Common myeloid progenitor, CD34-positive (primary cell): ENCODE results near the gene TNFAIP2.
A peak's percentile ranks its signal among the peaks of the same experiment; 100 is the strongest.

ENCODE experiments used
- CTCF ChIA-PET: fragments of 350-600 bp; sonication (Branson Sonifier 250); formaldehyde crosslinking; loops from one replicate; lab custom pipeline; 2021; ENCODE audit warnings: antibody characterized with exemption; lab: Charles Lee
- POLR2A ChIA-PET: fragments of 350-600 bp; sonication (Branson Sonifier 250); formaldehyde crosslinking; loops from one replicate; lab custom pipeline; 2021; ENCODE audit warnings: antibody characterized with exemption; lab: Charles Lee
- DNase-seq, 3 donors: peaks; one replicate each; pipeline versions ENCODE4 v3.0.0 to v3.0.0-alpha.2; 2013
- H3K27ac ChIP-seq, 2 experiments: 1 replicate in 1 of 2; 2 replicates in 1 of 2; pipeline ENCODE4 v1.7.0; 2013; ENCODE audit warnings: inconsistent platforms in 2 of 2, low read length in 2 of 2, mild to moderate bottlenecking in 2 of 2, low read depth in 1 of 2, moderate library complexity in 1 of 2; ENCODE audit not compliant: severe bottlenecking in 2 of 2, insufficient read depth in 1 of 2, poor library complexity in 1 of 2
- H3K27me3 ChIP-seq, 5 experiments: replicated peaks in 2 of 5; 1 replicate in 3 of 5; 2 replicates in 2 of 5; pipeline versions ENCODE4 v1.6.1 to v1.7.0; 2013; ENCODE audit warnings: low read length in 4 of 5, mild to moderate bottlenecking in 2 of 5, moderate library complexity in 2 of 5, inconsistent platforms in 1 of 5; ENCODE audit not compliant: insufficient read depth in 5 of 5, control insufficient read depth in 4 of 5
- H3K36me3 ChIP-seq, 4 experiments: 1 replicate in 2 of 4; 2 replicates in 2 of 4; pipeline versions ENCODE4 v1.6.1 to v1.7.0; 2013; ENCODE audit warnings: low read length in 3 of 4, control low read depth in 1 of 4, mild to moderate bottlenecking in 1 of 4; ENCODE audit not compliant: control insufficient read depth in 4 of 4, insufficient read depth in 4 of 4
- H3K4me1 ChIP-seq, 4 experiments: 1 replicate in 3 of 4; 2 replicates in 1 of 4; pipeline versions ENCODE4 v1.6.1 to v1.7.1; 2013; ENCODE audit warnings: low read length in 3 of 4, mild to moderate bottlenecking in 3 of 4, control low read depth in 1 of 4, inconsistent platforms in 1 of 4, moderate library complexity in 1 of 4; ENCODE audit not compliant: control insufficient read depth in 4 of 4, insufficient read depth in 4 of 4; ENCODE audit errors: control extremely low read depth in 1 of 4
- H3K4me3 ChIP-seq, 7 experiments: 1 replicate in 4 of 7; 2 replicates in 3 of 7; pipeline versions ENCODE4 v1.5.1 to v1.7.0; 2013; ENCODE audit warnings: mild to moderate bottlenecking in 7 of 7, low read length in 6 of 7, moderate library complexity in 6 of 7, inconsistent platforms in 2 of 7, low read depth in 2 of 7, control low read depth in 1 of 7; ENCODE audit not compliant: insufficient read depth in 4 of 7, control insufficient read depth in 1 of 7; ENCODE audit errors: extremely low read depth in 1 of 7
- H3K9me3 ChIP-seq, 5 experiments: 1 replicate in 4 of 5; 2 replicates in 1 of 5; pipeline versions ENCODE4 v1.6.1 to v1.7.1; 2013; ENCODE audit warnings: low read length in 4 of 5, mild to moderate bottlenecking in 2 of 5, inconsistent platforms in 1 of 5, low read depth in 1 of 5, moderate library complexity in 1 of 5; ENCODE audit not compliant: control insufficient read depth in 4 of 5, insufficient read depth in 2 of 5; ENCODE audit errors: control extremely low read depth in 1 of 5
- WGBS: methylation state at CpG from one replicate; pipeline ENCODE4 v1.1.5; 2013; ENCODE audit not compliant: insufficient coverage; 5-methylcytosine and 5-hydroxymethylcytosine counted together

TNFAIP2 gene

DNA sequence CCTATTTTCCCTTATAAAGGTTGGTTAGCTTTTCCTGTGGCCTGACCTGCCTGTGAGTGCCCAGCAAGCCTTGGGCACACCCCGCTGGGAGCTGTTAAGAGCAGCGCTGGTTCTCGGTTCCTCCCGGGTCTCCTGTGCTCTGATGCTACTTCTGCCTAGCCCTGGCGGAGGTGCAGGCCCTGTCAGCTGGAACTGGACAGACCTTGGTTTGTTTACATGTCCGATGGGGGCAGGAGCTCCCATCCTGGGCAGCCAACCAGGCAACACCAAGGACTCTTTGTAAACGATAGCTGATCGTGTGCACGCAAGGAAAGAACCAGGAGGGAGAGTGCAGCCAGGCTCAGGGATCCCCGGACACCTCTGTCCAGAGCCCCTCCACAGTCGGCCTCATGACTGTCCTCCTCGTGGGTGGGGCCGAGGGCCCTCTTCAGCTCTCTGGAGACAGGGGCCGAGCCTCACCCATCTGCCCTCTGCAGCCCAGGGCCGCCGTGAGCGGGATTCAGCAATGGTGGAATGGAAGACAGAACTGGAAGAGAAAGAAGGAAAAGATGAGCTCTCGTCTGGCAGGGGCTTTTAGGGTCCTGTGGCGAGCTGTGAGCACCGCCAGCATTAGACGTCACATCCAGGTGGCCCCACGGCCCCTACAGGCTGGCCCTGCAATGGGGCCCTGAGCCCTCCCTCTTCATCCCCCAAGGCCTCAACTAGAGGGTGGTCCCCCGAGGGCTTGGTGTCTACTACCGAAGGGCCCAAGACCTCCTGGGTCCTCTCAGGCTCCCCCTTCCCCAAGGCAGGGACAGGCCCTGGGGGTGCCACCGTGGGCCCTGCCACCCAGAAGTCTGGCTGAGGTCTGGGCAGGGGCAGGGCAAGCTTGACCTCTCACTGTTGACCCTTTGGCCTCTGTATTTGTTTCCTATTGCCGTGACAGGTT lies 12.3 kb downstream of the TNFAIP2 start:
- no peak for DNase-seq
- Histone ChIP-seq H3K4me3 (no peak overlapping the region), H3K27ac (no peak overlapping the region), H3K36me3 (peaks cover 7 to 52% (median 28%) of the 10 kb centered on the region in 4 experiments), H3K9me3 (no peaks in the 10 kb centered on the region), H3K27me3 (peaks cover 0 to 21% (median 0%) of the 10 kb centered on the region in 5 experiments), H3K4me1 (peaks cover 0 to 14% (median 6%) of the 10 kb centered on the region in 4 experiments)
- POLR2A ChIA-PET, result no interaction called here
- CTCF ChIA-PET, result interaction anchor here (13.8 kb wide), 1 partner anchor 35 kb away, joined by 179 read pairs; no protein-coding TSS in a partner anchor
- over 99% methylated on average over 20 of the region's 26 CpGs for WGBS

DNA sequence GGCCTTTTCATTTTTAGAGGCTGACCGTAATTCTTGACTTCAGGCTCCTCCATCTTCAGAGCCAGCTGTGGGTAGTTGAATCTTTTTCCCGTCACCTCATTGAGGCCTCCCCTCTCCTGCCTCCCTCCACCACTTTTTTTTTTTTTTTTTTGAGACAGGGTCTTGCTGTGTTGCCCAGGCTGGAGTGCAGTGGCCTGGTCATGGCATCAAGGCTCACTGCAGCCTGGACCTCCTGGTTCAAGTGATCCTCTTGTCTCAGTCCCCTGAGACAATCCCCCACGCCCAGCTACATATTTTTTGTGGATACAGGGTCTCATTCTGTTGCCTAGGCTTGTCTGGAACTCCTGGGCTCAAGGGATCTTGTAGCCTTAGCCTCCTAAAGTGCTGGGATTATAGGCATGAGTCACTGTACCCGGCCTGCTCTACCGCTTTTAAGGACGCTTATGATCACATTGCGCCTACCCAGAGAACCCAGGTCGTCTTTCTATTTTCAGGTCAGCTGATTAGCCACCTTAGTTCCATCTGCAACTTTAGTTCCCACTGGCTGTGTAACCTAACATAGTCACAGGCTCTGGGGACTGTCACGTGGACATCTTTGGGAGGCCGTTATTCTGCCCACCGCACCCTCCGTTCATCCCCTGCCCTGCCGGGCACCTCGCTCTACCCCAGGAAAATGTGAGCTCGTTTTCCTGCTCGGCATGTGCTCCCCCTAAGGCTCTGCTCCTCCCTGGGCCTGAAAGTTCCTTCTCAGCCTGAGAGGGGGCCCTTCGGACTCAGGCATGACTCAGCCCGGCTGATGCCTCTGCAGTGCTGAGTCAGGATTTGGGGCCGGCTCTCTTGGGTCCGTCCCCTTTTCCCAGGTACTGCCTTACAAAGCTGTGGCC lies 13.4 kb downstream of the TNFAIP2 start:
- ChIA-PET CTCF (interaction anchor here (0.9 to 13.8 kb wide), 3 partner anchors 12 to 50 kb away, joined by 3 to 179 read pairs (median 4); no protein-coding TSS in a partner anchor), POLR2A (interaction anchor here (1.1 kb wide), 1 partner anchor 32 kb away, joined by 7 read pairs; no protein-coding TSS in a partner anchor)
- Histone ChIP-seq H3K9me3 (no peaks in the 10 kb centered on the region), H3K27me3 (peaks cover 0 to 21% (median 0%) of the 10 kb centered on the region in 5 experiments), H3K27ac (peak overlapping the region in 1 of 2 experiments; percentile 49), H3K36me3 (peaks cover 7 to 42% (median 25%) of the 10 kb centered on the region in 4 experiments), H3K4me1 (peaks cover 0 to 14% (median 7%) of the 10 kb centered on the region in 4 experiments), H3K4me3 (peak overlapping the region in 1 of 7 experiments; percentile 2)
- 44% methylated on average over 16 of the region's 20 CpGs for WGBS
- peak; percentile 34 to 59 (median 50) for DNase-seq

DNA sequence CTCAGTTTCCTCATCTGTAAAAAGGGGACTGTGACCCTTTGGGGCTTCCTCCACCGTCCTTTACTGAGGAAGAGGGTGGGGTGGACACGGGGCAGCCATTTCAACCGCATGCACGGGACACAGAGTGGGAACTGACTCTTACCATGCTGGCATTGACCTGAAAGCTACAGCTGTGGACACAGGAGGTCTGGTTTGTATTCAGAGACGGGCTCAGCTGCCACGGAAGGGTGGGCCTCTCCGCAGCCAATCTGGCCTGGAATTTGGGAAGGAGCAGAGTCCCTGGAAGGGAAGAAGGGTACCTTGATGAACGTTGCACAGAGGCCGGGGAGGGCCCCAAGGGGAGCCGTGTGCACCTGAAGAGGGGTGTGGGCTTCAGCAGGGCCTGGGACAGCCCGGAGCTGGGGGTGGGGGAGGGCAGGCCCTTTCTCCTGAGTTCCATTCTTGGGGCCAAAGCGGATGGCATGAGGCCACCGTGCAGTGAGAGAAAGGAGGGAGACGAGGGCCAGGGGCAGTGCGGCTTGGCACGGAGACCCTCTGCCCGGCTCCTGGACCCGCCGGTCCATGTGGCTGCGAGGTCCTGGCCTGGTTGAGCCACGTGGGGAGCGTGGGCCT lies 14.5 kb downstream of the TNFAIP2 start:
- DNase-seq, result no peak
- ChIA-PET POLR2A (interaction anchor here (1.1 kb wide), 1 partner anchor 33 kb away, joined by 7 read pairs; no protein-coding TSS in a partner anchor), CTCF (interaction anchor here (0.9 to 13.8 kb wide), 3 partner anchors 14 to 49 kb away, joined by 3 to 179 read pairs (median 4); no protein-coding TSS in a partner anchor)
- no peak overlapping the region for H3K27ac ChIP-seq
- no peaks in the 10 kb centered on the region for H3K9me3 ChIP-seq
- H3K36me3 ChIP-seq, result peaks cover 6 to 31% (median 20%) of the 10 kb centered on the region in 4 experiments
- peaks cover 0 to 14% (median 7%) of the 10 kb centered on the region in 4 experiments for H3K4me1 ChIP-seq
- peaks cover 0 to 32% (median 6%) of the 10 kb centered on the region in 5 experiments for H3K27me3 ChIP-seq
- no peak overlapping the region for H3K4me3 ChIP-seq
- 96% methylated on average over 18 of the region's 22 CpGs for WGBS

DNA sequence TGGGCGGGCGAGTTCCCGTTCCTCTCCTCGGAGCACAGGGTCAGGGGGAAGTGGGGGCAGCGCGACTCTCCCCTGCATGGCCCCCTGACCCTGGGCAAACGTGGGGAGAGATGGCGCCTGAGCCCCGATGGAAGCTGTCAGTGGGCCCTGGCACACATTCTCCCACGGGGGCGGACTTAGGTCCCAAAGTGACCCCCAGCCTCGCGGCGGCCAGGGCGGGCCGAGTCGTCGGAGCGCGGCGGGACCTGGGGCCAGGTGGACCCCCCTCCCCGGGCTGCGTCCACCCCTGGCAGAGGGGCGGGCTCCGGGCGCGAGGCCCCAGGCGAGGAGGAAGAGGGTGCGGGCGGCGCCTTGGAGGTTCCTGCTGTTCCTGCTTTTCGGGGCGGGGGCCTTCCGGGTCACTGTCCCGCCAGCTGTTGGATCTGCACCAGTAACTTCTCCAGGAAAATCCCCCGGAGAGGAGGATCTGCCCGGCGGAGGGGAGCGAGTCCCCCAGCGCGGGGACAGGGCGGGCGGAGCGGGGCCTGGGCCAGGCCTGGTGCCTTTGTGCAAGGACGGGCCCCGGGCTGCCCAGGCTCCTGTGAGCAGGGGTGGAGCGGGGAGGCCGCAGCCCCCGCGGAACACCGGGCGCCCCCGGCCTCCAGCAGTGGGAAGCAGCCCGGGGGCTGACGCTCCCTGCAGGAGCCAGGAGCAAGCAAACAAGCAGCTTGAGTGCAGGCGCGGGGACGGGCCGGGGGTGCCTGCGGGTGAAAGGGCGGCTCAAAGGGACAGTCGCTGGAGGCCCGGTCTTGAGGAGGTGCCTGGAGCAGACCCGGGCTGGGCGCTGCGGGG lies 15.3 kb downstream of the TNFAIP2 start:
- Histone ChIP-seq H3K27me3 (peaks cover 0 to 39% (median 6%) of the 10 kb centered on the region in 5 experiments), H3K4me1 (peaks cover 0 to 14% (median 7%) of the 10 kb centered on the region in 4 experiments), H3K9me3 (no peaks in the 10 kb centered on the region), H3K27ac (no peak overlapping the region), H3K36me3 (peaks cover 2 to 24% (median 15%) of the 10 kb centered on the region in 4 experiments), H3K4me3 (no peak overlapping the region)
- CTCF ChIA-PET, result interaction anchor here (0.6 to 13.8 kb wide), 2 partner anchors 37 to 442 kb away, joined by 4 to 179 read pairs; no protein-coding TSS in a partner anchor
- 43% methylated on average over 55 of the region's 66 CpGs for WGBS
- DNase-seq, result no peak
- POLR2A ChIA-PET, result no interaction called here

DNA sequence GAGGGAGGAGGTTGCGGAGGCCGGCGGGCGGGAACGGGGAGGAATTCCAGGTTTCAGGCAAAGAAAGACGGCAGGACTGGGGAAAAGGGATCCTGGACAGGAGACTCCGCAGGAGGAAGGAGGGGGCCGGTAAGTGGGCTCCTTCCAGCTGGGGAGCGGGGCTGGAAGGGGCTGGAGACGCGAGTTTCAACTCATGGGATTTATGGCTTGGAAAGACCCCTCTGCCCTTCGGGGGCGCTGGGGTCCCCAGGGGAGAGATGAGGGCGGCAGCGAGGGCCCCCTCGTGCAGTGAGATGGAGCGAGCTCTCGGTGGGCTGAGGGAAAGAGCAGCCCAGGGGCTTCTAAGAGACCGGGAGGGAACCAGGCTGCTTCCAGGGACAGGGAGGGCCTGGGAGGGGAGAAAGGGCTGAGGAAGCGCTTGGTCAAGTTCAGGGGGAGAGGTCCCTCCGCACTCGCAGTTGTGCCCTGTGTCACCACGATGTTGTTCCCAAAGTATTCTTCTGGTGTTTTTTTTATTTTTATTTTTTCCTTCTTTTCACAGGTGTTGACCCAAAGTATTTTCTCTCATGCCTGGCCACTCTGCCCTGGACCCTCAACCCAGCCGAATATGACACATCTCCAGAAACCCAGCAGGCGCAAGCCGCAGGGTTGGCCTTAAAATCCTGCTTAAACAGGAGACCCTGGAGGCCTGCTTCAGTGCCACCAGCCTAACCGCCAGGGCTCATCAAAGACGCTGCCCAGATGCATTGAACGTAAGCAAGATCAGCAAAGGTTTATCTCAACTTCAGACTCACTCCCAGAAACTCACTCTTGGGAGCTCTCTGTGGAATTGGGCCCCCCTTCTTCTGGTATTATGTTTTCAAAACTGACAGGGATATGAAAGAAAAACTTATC lies 16.1 kb downstream of the TNFAIP2 start:
- POLR2A ChIA-PET, result no interaction called here
- DNase-seq, result no peak
- H3K27me3 ChIP-seq, result peaks cover 0 to 39% (median 6%) of the 10 kb centered on the region in 5 experiments
- CTCF ChIA-PET, result interaction anchor here (0.6 to 13.8 kb wide), 3 partner anchors 9 to 443 kb away, joined by 4 to 179 read pairs (median 11); no protein-coding TSS in a partner anchor
- peaks cover 0 to 16% (median 10%) of the 10 kb centered on the region in 4 experiments for H3K36me3 ChIP-seq
- H3K9me3 ChIP-seq, result no peaks in the 10 kb centered on the region
- H3K4me3 ChIP-seq, result no peak overlapping the region
- H3K27ac ChIP-seq, result no peak overlapping the region
- H3K4me1 ChIP-seq, result peaks cover 0 to 14% (median 7%) of the 10 kb centered on the region in 4 experiments
- WGBS, result 88% methylated on average over 26 of the region's 29 CpGs
